Smooth muscle cell (in vitro differentiated cells): ENCODE data around the gene TRAF7. TPM values are rescaled to one million over a fixed set of nuclear protein-coding genes. Genes with fewer than 3 reads are reported as not detected.

Source experiments
- DNase-seq: peaks from one replicate; lab custom pipeline; 2025; ENCODE audit not compliant: unreplicated experiment; lab: John Stamatoyannopoulos, UW
- H2AFZ ChIP-seq: fragments of 200-600 bp; sonication (generic); 2 replicates; pipeline ENCODE4 v1.6.0; 2016; ENCODE audit warnings: antibody characterized with exemption, low read depth, mild to moderate bottlenecking
- H3F3A ChIP-seq: fragments of 200-600 bp; sonication (generic); 2 replicates; pipeline ENCODE4 v1.6.0; 2017; ENCODE audit warnings: antibody characterized with exemption, low read depth
- H3K27ac ChIP-seq: fragments of 200-600 bp; sonication (generic); 2 replicates; pipeline ENCODE4 v1.5.1; 2016; ENCODE audit warnings: low read depth, mild to moderate bottlenecking
- H3K27me3 ChIP-seq: fragments of 200-600 bp; sonication (generic); 2 replicates; pipeline ENCODE4 v1.6.1; 2016; ENCODE audit warnings: low read depth, mild to moderate bottlenecking
- H3K36me3 ChIP-seq: fragments of 200-600 bp; sonication (generic); 2 replicates; pipeline ENCODE4 v1.5.1; 2016; ENCODE audit warnings: low read depth
- H3K4me1 ChIP-seq: fragments of 200-600 bp; sonication (generic); 2 replicates; pipeline ENCODE4 v1.5.1; 2016; ENCODE audit warnings: low read depth
- H3K4me2 ChIP-seq: fragments of 200-600 bp; sonication (generic); 2 replicates; pipeline ENCODE4 v1.6.0; 2016; ENCODE audit warnings: mild to moderate bottlenecking
- H3K4me3 ChIP-seq: fragments of 200-600 bp; sonication (generic); 2 replicates; pipeline ENCODE4 v1.5.1; 2016; ENCODE audit warnings: mild to moderate bottlenecking
- H3K79me2 ChIP-seq: fragments of 200-600 bp; sonication (generic); 2 replicates; pipeline ENCODE4 v1.6.0; 2016; ENCODE audit warnings: low read depth, mild to moderate bottlenecking
- H3K9ac ChIP-seq: fragments of 200-600 bp; sonication (generic); 2 replicates; pipeline ENCODE4 v1.6.0; 2016; ENCODE audit warnings: low read depth
- H3K9me3 ChIP-seq: fragments of 200-600 bp; sonication (generic); replicated peaks from 2 replicates; pipeline ENCODE4 v1.5.1; 2016; ENCODE audit warnings: low read depth
- H4K20me1 ChIP-seq: fragments of 200-600 bp; sonication (generic); 2 replicates; pipeline ENCODE4 v1.6.0; 2016; ENCODE audit warnings: low read depth
- WGBS: methylation state at CpG from one replicate; pipeline ENCODE4 v1.1.7; 2016; ENCODE audit warnings: low lambda C conversion rate; 5-methylcytosine and 5-hydroxymethylcytosine counted together
- polyA plus RNA-seq: library from polyadenylated mRNA; unstranded; fragments of >200 nt; fragmentation: Nextera tagmentation; extraction: Ambion mirVana; gene quantifications from 2 replicates; pipeline ENCODE4 v1.2.1, GENCODE V29; 2016
- total RNA-seq: library from RNA; depleted of rRNA; stranded (reverse); fragments of >200 nt; gene quantifications from 2 replicates; pipeline ENCODE4 v1.2.3, GENCODE V29; 2014
- TF ChIP-seq, protein P1 (sequence below): fragments of 200-600 bp; sonication (generic); IDR thresholded peaks from 2 replicates; pipeline ENCODE4 v1.5.1; 2017; ENCODE audit warnings: borderline replicate concordance, mild to moderate bottlenecking, antibody characterized with exemption; ENCODE audit not compliant: insufficient read depth, poor library complexity, severe bottlenecking

TRAF7 gene
- total and polyA plus RNA-seq, 2 experiments from 2014 or later: 27.5 to 52.6 TPM

DNA sequence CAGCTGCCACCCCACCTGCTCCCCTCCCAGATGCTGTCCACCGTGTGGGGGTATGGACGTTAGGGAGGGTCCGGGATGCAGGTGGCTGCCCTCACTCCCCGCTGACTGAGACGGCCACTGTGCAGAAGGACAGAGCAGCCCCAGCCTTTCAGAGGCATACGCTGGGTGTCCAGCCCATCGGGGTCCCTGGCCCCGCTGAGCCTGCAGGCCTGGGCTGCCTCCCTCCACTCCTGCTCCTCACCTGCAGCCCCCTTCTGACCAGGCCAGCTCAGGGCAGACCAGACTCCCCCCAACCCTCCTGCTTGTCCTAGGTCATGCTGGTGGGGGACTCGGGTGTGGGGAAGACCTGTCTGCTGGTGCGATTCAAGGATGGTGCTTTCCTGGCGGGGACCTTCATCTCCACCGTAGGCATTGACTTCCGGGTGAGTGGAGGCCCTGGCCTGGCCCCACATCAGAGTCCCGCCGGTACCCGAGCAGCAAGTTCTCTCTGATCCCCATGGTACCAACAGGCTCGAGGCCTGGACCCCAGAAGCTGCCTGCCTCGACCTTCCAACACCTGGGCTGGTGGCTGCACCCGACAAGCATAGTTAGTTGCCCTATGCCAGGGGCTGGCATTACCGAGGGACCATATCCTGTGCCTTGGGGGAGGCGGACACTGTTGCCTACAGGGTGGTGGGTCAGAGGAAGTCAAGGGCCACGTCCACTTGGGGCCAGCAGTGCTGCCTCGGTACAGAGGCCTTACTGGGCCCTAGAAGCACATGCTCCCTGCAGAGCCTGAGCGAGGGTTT is 5.8 kb upstream of the TRAF7 start:
- no peak overlapping the region for H3K4me3 ChIP-seq
- no peaks in the 10 kb centered on the region for H3K9me3 ChIP-seq
- no peak overlapping the region for H3K9ac ChIP-seq

DNA sequence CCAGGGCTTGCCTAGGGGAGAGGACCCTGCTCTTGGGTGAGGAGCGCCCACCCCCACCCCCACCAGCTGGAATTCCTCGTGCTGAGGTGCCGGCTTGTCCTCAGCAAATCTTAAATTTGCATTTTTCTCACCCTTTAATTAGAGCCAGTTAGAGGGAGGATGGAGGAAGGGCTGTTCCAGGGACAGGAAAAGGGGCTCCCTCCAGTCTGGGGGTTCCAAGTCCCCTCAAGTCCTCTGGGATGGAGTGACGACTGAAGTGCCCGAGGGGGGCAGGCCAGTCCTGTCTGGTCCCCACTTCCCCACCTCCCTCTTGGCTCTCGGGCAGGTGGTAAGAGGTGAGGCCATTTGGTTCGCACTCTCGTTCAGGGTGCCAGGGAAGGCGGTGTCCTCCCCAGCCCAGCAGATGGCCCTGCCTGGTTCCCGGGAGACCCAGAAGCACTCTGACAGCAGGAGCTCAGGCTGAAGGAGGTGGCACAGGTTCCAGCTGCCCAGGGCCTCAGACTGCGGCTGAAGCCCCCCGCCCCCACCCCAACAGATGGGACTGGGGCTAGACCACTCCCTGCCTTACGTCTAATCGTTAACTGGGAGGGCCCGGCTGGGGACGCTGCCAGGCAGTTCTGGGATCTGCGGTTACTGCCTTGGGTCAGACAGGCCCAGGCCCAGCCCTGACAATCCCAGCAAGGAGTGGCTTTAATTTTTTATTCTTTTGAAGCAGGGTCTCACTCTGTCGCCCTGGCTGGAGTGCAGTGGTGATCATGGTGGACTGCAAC is 5.0 kb upstream of the TRAF7 start:
- DNase-seq: no peak
- Histone ChIP-seq H3K9ac (no peak overlapping the region), H3F3A (peaks cover 24% of the 10 kb centered on the region), H3K4me1 (peaks cover 43% of the 10 kb centered on the region), H3K27ac (no peak overlapping the region), H2AFZ (no peak overlapping the region), H3K36me3 (no peaks in the 10 kb centered on the region), H3K27me3 (no peaks in the 10 kb centered on the region), H3K4me2 (peak overlapping the region; percentile 49), H3K79me2 (peaks cover 34% of the 10 kb centered on the region), H4K20me1 (peaks cover 80% of the 10 kb centered on the region), H3K4me3 (no peak overlapping the region), H3K9me3 (no peaks in the 10 kb centered on the region)
- TF ChIP-seq, protein P1, sequence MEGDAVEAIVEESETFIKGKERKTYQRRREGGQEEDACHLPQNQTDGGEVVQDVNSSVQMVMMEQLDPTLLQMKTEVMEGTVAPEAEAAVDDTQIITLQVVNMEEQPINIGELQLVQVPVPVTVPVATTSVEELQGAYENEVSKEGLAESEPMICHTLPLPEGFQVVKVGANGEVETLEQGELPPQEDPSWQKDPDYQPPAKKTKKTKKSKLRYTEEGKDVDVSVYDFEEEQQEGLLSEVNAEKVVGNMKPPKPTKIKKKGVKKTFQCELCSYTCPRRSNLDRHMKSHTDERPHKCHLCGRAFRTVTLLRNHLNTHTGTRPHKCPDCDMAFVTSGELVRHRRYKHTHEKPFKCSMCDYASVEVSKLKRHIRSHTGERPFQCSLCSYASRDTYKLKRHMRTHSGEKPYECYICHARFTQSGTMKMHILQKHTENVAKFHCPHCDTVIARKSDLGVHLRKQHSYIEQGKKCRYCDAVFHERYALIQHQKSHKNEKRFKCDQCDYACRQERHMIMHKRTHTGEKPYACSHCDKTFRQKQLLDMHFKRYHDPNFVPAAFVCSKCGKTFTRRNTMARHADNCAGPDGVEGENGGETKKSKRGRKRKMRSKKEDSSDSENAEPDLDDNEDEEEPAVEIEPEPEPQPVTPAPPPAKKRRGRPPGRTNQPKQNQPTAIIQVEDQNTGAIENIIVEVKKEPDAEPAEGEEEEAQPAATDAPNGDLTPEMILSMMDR: no peak
- WGBS: 27% methylated on average over 18 of the region's 18 CpGs

More for the DNA sequence above, 5.8 kb upstream of the TRAF7 start:
- H3K79me2 ChIP-seq: peaks cover 31% of the 10 kb centered on the region
- H4K20me1 ChIP-seq: peaks cover 77% of the 10 kb centered on the region
- H3K36me3 ChIP-seq: no peaks in the 10 kb centered on the region
- no peak for DNase-seq
- TF ChIP-seq, protein P1: no peak
- 29% methylated on average over 24 of the region's 24 CpGs for WGBS
- no peak overlapping the region for H2AFZ ChIP-seq
- peaks cover 24% of the 10 kb centered on the region for H3F3A ChIP-seq
- H3K27ac ChIP-seq: no peak overlapping the region
- peaks cover 43% of the 10 kb centered on the region for H3K4me1 ChIP-seq
- H3K27me3 ChIP-seq: no peaks in the 10 kb centered on the region
- peak overlapping the region; percentile 89 for H3K4me2 ChIP-seq

GRCh38 chr16:2151188-2152091 is 4.1 kb upstream of the TRAF7 start:
- 77% methylated on average over 13 of the region's 13 CpGs for WGBS
- peak overlapping the region; percentile 49 for H3K4me2 ChIP-seq
- H4K20me1 ChIP-seq: peaks cover 84% of the 10 kb centered on the region
- no peak overlapping the region for H3K4me3 ChIP-seq
- H3K4me1 ChIP-seq: peaks cover 43% of the 10 kb centered on the region
- no peak overlapping the region for H3K9ac ChIP-seq
- no peaks in the 10 kb centered on the region for H3K36me3 ChIP-seq
- H2AFZ ChIP-seq: no peak overlapping the region
- no peaks in the 10 kb centered on the region for H3K9me3 ChIP-seq
- H3K27ac ChIP-seq: no peak overlapping the region
- H3K79me2 ChIP-seq: peaks cover 40% of the 10 kb centered on the region
- H3K27me3 ChIP-seq: no peaks in the 10 kb centered on the region
- peaks cover 24% of the 10 kb centered on the region for H3F3A ChIP-seq
- no peak for DNase-seq
- TF ChIP-seq, protein P1: no peak
